Measurements from ENCODE around the gene TXNDC15. TPM values are rescaled to one million over a fixed set of nuclear protein-coding genes. Genes with fewer than 3 reads are reported as not detected.
"Not testable (repeated sequence)": the region's sequence is repeated elsewhere in the genome, so short reads cannot be mapped to it uniquely, and the experiment has no call there.

TXNDC15 gene
- total RNA-seq, 1 donor = 141 TPM

DNA sequence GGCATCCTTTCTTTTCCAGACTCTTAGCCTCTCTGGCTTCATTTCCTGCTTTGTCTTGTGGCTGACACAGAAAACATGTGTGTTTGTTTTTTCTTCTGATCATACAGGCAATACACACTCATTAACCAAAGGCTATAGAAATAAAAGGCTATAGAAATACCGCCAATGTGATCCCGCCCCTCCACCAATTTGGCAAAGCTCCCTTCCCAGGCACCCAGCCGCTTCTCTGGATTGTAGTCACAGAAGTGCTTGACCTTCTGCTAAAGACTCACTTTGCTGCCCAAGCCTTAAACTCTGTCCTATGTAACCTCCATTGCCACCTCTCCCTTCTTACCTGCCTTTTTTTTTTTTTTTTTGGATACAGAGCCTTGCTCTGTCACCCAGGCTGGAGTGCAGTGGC is 5.3 kb downstream of the TXNDC15 start:
- no peak for DNase-seq (ENCODE audit: low read depth)
- no peak overlapping the region for H3K4me3 ChIP-seq (ENCODE audit: low read depth, low read length)
- TF ChIP-seq, protein P1, sequence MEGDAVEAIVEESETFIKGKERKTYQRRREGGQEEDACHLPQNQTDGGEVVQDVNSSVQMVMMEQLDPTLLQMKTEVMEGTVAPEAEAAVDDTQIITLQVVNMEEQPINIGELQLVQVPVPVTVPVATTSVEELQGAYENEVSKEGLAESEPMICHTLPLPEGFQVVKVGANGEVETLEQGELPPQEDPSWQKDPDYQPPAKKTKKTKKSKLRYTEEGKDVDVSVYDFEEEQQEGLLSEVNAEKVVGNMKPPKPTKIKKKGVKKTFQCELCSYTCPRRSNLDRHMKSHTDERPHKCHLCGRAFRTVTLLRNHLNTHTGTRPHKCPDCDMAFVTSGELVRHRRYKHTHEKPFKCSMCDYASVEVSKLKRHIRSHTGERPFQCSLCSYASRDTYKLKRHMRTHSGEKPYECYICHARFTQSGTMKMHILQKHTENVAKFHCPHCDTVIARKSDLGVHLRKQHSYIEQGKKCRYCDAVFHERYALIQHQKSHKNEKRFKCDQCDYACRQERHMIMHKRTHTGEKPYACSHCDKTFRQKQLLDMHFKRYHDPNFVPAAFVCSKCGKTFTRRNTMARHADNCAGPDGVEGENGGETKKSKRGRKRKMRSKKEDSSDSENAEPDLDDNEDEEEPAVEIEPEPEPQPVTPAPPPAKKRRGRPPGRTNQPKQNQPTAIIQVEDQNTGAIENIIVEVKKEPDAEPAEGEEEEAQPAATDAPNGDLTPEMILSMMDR (IDR thresholded peaks at IDR 0.05; ENCODE audit: insufficient read depth, low read depth, low read length) = no peak

DNA sequence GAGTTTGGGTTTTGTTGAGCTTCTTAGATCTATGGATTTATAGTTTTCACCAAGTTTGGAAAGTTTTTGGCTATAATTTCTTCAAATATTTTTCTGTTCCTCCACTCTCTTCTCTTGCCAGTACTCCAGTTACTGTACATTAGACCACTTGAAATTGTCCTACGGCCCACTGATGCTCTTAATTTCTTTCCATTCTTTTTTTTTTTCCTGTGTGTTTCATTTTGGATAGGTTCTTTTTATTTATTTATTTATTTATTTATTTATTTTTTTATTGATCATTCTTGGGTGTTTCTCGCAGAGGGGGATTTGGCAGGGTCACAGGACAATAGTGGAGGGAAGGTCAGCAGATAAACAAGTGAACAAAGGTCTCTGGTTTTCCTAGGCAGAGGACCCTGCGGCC is 6.8 kb downstream of the TXNDC15 start:
- DNase-seq (ENCODE audit: low read depth); H3K4me3 ChIP-seq (ENCODE audit: low read depth, low read length): not testable (repeated sequence)

DNA sequence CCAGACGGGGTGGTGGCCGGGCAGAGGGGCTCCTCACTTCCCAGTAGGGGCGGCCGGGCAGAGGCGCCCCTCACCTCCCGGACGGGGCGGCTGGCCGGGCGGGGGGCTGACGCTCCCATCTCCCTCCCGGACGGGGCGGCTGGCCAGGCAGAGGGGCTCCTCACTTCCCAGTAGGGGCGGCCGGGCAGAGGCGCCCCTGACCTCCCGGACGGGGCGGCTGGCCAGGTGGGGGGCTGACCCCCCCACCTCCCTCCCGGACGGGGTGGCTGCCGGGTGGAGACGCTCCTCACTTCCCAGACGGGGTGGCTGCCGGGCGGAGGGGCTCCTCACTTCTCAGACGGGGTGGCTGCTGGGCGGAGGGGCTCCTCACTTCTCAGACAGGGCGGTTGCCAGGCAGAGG is 7.5 kb downstream of the TXNDC15 start:
- DNase-seq (ENCODE audit: low read depth); H3K4me3 ChIP-seq (ENCODE audit: low read depth, low read length): not testable (repeated sequence)

DNA sequence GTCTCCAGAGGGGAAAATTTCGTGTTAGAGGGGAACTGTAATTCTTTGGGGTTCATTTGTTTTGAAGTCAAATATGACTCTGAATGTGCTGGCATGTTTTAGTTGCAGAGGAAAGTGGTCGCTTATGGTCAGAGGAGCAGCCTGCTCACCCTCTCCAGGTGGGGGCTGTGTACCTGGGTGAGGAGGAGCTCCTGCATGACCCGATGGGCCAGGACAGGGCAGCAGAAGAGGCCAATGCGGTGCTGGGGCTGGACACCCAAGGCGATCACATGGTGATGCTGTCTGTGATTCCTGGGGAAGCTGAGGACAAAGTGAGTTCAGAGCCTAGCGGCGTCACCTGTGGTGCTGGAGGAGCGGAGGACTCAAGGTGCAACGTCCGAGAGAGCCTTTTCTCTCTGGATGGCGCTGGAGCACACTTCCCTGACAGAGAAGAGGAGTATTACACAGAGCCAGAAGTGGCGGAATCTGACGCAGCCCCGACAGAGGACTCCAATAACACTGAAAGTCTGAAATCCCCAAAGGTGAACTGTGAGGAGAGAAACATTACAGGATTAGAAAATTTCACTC is 13.5 kb downstream of the TXNDC15 start:
- H3K4me3 ChIP-seq (ENCODE audit: low read depth, low read length) = no peak overlapping the region
- no peak for DNase-seq (ENCODE audit: low read depth)
- TF ChIP-seq, protein P1 (IDR thresholded peaks at IDR 0.05; ENCODE audit: insufficient read depth, low read depth, low read length) = no peak

DNA sequence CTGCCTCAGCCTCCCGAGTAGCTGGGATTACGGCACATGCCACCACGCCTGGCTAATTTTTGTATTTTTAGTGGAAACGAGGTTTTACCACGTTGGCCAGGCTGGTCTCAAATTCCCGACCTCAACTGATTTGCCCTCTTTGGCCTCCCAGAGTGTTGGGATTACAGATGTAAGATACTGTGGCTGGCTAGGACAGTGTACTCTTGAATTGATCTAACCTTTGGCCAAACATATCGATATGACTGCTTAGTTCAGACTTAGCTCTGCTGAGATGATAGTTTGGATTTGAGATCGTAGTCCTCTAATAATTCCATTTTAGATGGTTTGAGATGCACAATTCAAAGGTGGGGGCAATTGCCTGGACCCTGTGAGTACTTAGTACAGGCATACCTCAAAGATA is 15.2 kb downstream of the TXNDC15 start:
- no peak overlapping the region for H3K4me3 ChIP-seq (ENCODE audit: low read depth, low read length)
- TF ChIP-seq, protein P1 (IDR thresholded peaks at IDR 0.05; ENCODE audit: insufficient read depth, low read depth, low read length) = no peak
- no peak for DNase-seq (ENCODE audit: low read depth)

DNA sequence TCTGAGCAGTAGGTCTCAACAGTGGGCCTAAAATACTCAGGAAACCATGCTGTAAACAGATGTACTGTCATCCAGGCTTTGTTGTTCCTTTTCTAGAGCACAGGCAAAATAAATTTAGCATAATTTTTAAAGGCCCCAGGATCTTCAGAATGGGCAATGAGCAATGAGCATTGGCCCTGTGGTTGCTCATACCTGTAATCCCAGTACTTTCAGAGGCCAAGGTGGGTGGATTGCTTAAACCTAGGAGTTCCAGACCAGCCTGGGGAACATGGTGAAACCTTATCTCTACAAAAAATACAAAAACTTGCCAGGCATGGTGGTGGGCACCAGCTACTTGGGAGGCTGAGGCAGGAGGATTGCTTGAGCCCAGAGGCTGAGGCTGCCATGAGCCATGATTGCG is 17.3 kb downstream of the TXNDC15 start:
- TF ChIP-seq, protein P1 (IDR thresholded peaks at IDR 0.05; ENCODE audit: insufficient read depth, low read depth, low read length) = no peak
- no peak overlapping the region for H3K4me3 ChIP-seq (ENCODE audit: low read depth, low read length)
- DNase-seq (ENCODE audit: low read depth) = no peak

DNA sequence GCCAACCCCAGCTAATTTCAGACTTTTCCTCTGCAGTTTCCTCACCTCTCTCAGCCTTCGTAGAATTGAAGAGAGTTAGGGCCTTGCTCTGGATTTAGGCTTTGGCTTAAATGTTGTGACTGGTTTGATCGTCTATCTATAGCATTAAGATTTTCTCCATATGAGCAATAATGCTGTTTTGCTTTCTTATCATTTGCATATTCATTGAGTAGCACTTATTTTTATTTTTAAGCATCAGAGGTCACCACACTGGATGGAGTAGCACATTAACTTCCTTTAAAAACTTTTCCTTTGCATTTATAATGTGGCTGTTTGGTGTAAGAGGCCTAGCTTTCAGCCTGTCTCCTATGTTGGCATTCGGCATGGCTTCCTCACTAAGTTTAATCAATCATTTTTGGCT is 18.1 kb downstream of the TXNDC15 start:
- TF ChIP-seq, protein P1 (IDR thresholded peaks at IDR 0.05; ENCODE audit: insufficient read depth, low read depth, low read length) = no peak
- H3K4me3 ChIP-seq (ENCODE audit: low read depth, low read length) = no peak overlapping the region
- DNase-seq (ENCODE audit: low read depth) = no peak

DNA sequence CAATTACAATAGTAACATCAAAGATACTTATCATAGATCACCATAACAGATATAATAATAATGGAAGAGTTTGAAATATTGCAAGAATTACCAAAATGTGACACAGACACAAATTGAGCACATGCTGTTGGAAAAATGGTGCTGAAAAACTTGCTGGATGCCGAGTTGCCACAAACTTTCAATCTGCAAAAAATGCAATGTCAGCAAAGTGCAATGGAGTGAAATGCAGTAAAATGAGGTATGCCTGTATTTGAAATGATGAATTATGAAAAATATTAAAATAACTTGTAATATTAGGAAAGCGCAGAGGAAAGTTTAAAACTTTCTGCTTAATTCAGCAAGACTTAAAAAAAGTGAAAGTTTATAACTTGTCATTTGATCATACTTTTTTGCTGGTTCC is 18.8 kb downstream of the TXNDC15 start:
- TF ChIP-seq, protein P1 (IDR thresholded peaks at IDR 0.05; ENCODE audit: insufficient read depth, low read depth, low read length) = no peak
- DNase-seq (ENCODE audit: low read depth) = no peak
- no peak overlapping the region for H3K4me3 ChIP-seq (ENCODE audit: low read depth, low read length)

Data from fibroblast of villous mesenchyme (primary cell).